ENCODE measurements around the gene LRFN3. TPM values are rescaled to one million over a fixed set of nuclear protein-coding genes. Genes with fewer than 3 reads are reported as not detected.

Gene LRFN3
- total and polyA plus RNA-seq, 2 of the 13 experiments (the other 11 are each of a cell fraction or from before 2014, with no cell fraction given), result 0.74 to 1.6 TPM

DNA sequence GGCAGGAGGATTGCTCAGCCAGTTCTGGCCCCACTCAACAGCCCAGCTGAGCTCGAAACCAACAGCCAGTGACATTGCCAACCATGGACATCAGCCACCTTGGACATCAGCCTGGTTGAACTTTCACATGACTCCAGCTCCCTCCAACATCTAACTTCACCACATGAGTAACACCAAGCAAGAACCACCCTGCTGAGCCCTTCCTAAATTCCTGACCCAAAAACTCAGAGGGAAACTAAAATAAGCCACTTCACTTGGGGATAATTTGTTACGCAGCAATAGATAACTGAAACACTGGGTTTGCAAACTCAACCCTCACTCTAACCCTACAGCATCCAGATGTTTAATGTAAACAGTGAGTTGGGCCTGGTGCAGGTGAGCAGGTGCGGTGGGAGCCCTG, 10.7 kb upstream of the LRFN3 start:
- H3K9me3 ChIP-seq (ENCODE audit: low read length), result no peaks in the 10 kb centered on the region
- H3K9ac ChIP-seq (ENCODE audit: insufficient read depth, low read depth, low read length), result no peak overlapping the region
- no peak overlapping the region for H3K27ac ChIP-seq (ENCODE audit: extremely low read length, insufficient read depth, low read length)
- ChIA-PET CTCF (ENCODE audit: low intra/inter-chr PET ratio, low total read pairs) (no interaction called here), POLR2A (no interaction called here)
- H4K20me1 ChIP-seq (ENCODE audit: insufficient read depth, low read length), result no peaks in the 10 kb centered on the region
- 43% methylated on average over 3 of the region's 3 CpGs for WGBS (ENCODE audit: low lambda C conversion rate)
- BruUV-seq (replicated peaks), result no TSS peak
- FAIRE-seq (no peak), DNase-seq (ENCODE audit: low spot score) (no peak), ATAC-seq (no peak)
- H3K4me3 ChIP-seq (replicated peaks in 1 of 3; ENCODE audit: insufficient read depth in 1 of 3, low read depth in 2 of 3, low read length in 3 of 3), result no peak overlapping the region
- H3K4me2 ChIP-seq (ENCODE audit: low read depth, low read length), result no peak overlapping the region
- no peaks in the 10 kb centered on the region for H3K4me1 ChIP-seq (ENCODE audit: insufficient read depth, low read length)
- no peaks in the 10 kb centered on the region for H3K79me2 ChIP-seq (ENCODE audit: insufficient read depth, low read length)
- in situ Hi-C loops (cut with HindIII; ENCODE audit: extremely low pct_ligation_motif_present, low pct_unique_long_range_greater_than_20kb), result no loop called here
- intact Hi-C loops (cut with micrococcal nuclease; ENCODE audit: unreplicated experiment), result no loop called here
- H2AFZ ChIP-seq (ENCODE audit: low read length), result no peak overlapping the region
- no peaks in the 10 kb centered on the region; a peak in 2 of 5 replicates for H3K27me3 ChIP-seq (ENCODE audit: control insufficient read depth in 1 of 2, insufficient read depth in 2 of 2, low read length in 2 of 2)
- no peaks in the 10 kb centered on the region for H3K36me3 ChIP-seq (replicated peaks in 1 of 2; ENCODE audit: control insufficient read depth in 1 of 2, insufficient read depth in 2 of 2, low read length in 2 of 2)
- TF ChIP-seq POGZ (CRISPR knock-in tag; IDR thresholded peaks at IDR 0.05), result no peak
- no peak for TF ChIP-seq ETV6 (CRISPR knock-in tag; conservative IDR thresholded peaks at IDR 0.05)
- no peak for TF ChIP-seq TBX3 (IDR thresholded peaks at IDR 0.05; ENCODE audit: borderline replicate concordance)
- no peak for TF ChIP-seq HOXA3 (CRISPR knock-in tag; IDR thresholded peaks at IDR 0.05)
- TF ChIP-seq ZNF331 (CRISPR knock-in tag; IDR thresholded peaks at IDR 0.05), result peak; percentile 94
- no peak for TF ChIP-seq BRD4 (CRISPR knock-in tag; IDR thresholded peaks at IDR 0.05)
- no peak for TF ChIP-seq ZSCAN20 (CRISPR knock-in tag; IDR thresholded peaks at IDR 0.05; ENCODE audit: borderline replicate concordance)
- TF ChIP-seq, protein P1, sequence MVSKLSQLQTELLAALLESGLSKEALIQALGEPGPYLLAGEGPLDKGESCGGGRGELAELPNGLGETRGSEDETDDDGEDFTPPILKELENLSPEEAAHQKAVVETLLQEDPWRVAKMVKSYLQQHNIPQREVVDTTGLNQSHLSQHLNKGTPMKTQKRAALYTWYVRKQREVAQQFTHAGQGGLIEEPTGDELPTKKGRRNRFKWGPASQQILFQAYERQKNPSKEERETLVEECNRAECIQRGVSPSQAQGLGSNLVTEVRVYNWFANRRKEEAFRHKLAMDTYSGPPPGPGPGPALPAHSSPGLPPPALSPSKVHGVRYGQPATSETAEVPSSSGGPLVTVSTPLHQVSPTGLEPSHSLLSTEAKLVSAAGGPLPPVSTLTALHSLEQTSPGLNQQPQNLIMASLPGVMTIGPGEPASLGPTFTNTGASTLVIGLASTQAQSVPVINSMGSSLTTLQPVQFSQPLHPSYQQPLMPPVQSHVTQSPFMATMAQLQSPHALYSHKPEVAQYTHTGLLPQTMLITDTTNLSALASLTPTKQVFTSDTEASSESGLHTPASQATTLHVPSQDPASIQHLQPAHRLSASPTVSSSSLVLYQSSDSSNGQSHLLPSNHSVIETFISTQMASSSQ (IDR thresholded peaks at IDR 0.05; ENCODE audit: low read depth), result no peak
- TF ChIP-seq, protein P1 (CRISPR knock-in tag; IDR thresholded peaks at IDR 0.05; ENCODE audit: borderline replicate concordance), result no peak
- no peak for TF ChIP-seq ELF4 (CRISPR knock-in tag; IDR thresholded peaks at IDR 0.05; ENCODE audit: borderline replicate concordance)
- no peak for TF ChIP-seq ZKSCAN1 (IDR thresholded peaks at IDR 0.05; ENCODE audit: low read length)
- no peak for TF ChIP-seq ZNF383 (CRISPR knock-in tag; IDR thresholded peaks at IDR 0.05; ENCODE audit: borderline replicate concordance)
- no peak for TF ChIP-seq CAMTA2 (CRISPR knock-in tag; IDR thresholded peaks at IDR 0.05; ENCODE audit: borderline replicate concordance)
- TF ChIP-seq KDM5A (IDR thresholded peaks at IDR 0.05; ENCODE audit: borderline replicate concordance, low read length), result no peak

All from HepG2 (cell line).